ENCODE measurements around the gene LNX1. TPM values are rescaled to one million over a fixed set of nuclear protein-coding genes. Genes with fewer than 3 reads are reported as not detected.

The LNX1 gene
- polyA plus RNA-seq, 1 experiment = 0.29 TPM

DNA sequence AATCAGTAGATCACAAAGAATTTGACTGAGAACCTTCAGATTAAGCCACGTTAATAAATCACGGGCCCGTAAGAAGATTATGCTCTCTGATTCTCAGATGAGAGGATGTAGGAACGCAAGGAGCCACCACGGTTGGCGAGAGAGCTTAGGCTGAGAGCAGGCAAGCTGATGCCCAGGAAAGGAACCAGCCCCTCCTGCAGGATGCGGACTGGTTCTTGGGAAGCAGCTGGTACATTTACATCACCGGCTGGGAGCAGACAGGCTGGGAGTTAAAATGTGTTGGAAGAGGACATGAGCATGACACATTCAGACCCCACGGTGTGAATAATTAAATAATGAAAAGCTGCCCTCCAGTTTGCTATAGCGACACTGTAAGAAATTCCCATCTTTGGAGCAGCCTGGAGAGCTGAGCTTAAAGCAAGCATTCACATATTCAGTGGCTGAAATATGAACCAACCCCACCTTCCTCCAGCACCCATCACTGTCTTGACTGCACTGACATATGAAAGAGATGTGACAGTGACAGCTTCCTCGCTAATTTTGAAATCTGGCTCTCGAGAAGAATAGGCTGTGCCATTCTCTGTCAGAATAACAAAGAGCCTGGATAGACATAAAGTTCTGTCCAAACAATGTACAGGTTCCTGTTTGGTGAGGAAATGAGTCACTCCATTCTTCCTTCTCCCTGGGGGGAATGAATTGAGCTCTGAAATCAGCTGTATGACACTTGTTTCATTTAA lies 33.1 kb downstream of the LNX1 start:
- ChIA-PET CTCF (interaction anchor here (0.7 to 3.1 kb wide), 3 partner anchors 12 to 151 kb away, joined by 3 to 10 read pairs (median 3); no protein-coding TSS in a partner anchor), POLR2A (interaction anchor here (0.5 to 0.6 kb wide), 2 partner anchors 145 to 575 kb away, joined by 3 to 4 read pairs; no protein-coding TSS in a partner anchor)
- H3K36me3 ChIP-seq (ENCODE audit: control insufficient read depth, insufficient read depth, low read length) = no peaks in the 10 kb centered on the region
- TF ChIP-seq, protein P1, sequence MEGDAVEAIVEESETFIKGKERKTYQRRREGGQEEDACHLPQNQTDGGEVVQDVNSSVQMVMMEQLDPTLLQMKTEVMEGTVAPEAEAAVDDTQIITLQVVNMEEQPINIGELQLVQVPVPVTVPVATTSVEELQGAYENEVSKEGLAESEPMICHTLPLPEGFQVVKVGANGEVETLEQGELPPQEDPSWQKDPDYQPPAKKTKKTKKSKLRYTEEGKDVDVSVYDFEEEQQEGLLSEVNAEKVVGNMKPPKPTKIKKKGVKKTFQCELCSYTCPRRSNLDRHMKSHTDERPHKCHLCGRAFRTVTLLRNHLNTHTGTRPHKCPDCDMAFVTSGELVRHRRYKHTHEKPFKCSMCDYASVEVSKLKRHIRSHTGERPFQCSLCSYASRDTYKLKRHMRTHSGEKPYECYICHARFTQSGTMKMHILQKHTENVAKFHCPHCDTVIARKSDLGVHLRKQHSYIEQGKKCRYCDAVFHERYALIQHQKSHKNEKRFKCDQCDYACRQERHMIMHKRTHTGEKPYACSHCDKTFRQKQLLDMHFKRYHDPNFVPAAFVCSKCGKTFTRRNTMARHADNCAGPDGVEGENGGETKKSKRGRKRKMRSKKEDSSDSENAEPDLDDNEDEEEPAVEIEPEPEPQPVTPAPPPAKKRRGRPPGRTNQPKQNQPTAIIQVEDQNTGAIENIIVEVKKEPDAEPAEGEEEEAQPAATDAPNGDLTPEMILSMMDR (IDR thresholded peaks at IDR 0.05; ENCODE audit: insufficient read depth, low read depth, low read length) = no peak
- DNase-seq (ENCODE audit: low read depth) = no peak
- H3K4me3 ChIP-seq (ENCODE audit: low read depth, low read length) = no peak overlapping the region
- no peaks in the 10 kb centered on the region for H3K27me3 ChIP-seq (ENCODE audit: control insufficient read depth, insufficient read depth, low read length)

DNA sequence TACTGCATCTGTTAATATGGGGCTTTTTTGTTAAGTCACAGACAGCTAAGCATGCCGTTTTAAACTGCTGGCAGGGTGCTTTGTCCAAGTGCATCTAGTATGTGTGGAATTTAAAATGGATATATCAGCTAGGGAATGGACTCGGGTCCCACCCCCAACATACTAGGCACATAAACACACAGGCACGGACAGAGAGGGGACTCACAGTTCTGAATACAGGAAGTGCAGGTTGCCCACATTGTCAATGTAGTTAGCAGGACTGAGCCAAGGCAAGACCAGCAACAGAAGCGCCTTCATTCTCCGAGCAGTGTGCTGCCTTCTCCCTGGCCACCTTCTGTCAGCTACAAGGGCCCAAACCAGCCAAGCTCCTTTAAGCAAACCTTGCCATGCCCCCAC lies 33.6 kb downstream of the LNX1 start:
- ChIA-PET CTCF (interaction anchor here (0.7 to 3.1 kb wide), 3 partner anchors 11 to 152 kb away, joined by 3 to 10 read pairs (median 3); no protein-coding TSS in a partner anchor), POLR2A (interaction anchor here (0.5 to 0.6 kb wide), 2 partner anchors 145 to 574 kb away, joined by 3 to 4 read pairs; no protein-coding TSS in a partner anchor)
- no peak for DNase-seq (ENCODE audit: low read depth)
- H3K4me3 ChIP-seq (ENCODE audit: low read depth, low read length) = no peak overlapping the region
- H3K27me3 ChIP-seq (ENCODE audit: control insufficient read depth, insufficient read depth, low read length) = no peaks in the 10 kb centered on the region
- no peaks in the 10 kb centered on the region for H3K36me3 ChIP-seq (ENCODE audit: control insufficient read depth, insufficient read depth, low read length)
- TF ChIP-seq, protein P1 (IDR thresholded peaks at IDR 0.05; ENCODE audit: insufficient read depth, low read depth, low read length) = no peak

DNA sequence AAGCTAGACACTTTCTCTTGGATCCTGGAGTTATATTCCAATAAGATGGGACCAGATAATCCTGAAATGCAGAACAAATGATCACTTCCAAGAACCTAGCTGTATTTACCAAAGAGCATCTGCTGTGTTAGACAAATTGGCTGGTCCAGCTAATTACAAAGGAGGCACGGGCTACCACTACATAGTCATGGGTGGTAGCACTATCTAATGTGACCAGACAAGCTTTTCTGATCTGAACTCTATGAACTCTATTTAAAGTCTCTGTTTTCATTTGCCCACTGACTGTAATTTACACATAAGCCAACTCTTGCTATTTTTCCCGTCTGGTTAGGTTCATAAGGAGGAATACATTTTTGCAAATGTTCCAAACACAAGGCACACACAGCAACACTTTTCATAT lies 34.6 kb downstream of the LNX1 start:
- Histone ChIP-seq H3K36me3 (ENCODE audit: control insufficient read depth, insufficient read depth, low read length) (no peaks in the 10 kb centered on the region), H3K4me3 (ENCODE audit: low read depth, low read length) (no peak overlapping the region), H3K27me3 (ENCODE audit: control insufficient read depth, insufficient read depth, low read length) (no peaks in the 10 kb centered on the region)
- no peak for DNase-seq (ENCODE audit: low read depth)
- CTCF ChIA-PET = interaction anchor here (0.6 to 3.1 kb wide), 3 partner anchors 10 to 318 kb away, joined by 3 to 10 read pairs (median 3); no protein-coding TSS in a partner anchor
- POLR2A ChIA-PET = no interaction called here
- TF ChIP-seq, protein P1 (IDR thresholded peaks at IDR 0.05; ENCODE audit: insufficient read depth, low read depth, low read length) = no peak

DNA sequence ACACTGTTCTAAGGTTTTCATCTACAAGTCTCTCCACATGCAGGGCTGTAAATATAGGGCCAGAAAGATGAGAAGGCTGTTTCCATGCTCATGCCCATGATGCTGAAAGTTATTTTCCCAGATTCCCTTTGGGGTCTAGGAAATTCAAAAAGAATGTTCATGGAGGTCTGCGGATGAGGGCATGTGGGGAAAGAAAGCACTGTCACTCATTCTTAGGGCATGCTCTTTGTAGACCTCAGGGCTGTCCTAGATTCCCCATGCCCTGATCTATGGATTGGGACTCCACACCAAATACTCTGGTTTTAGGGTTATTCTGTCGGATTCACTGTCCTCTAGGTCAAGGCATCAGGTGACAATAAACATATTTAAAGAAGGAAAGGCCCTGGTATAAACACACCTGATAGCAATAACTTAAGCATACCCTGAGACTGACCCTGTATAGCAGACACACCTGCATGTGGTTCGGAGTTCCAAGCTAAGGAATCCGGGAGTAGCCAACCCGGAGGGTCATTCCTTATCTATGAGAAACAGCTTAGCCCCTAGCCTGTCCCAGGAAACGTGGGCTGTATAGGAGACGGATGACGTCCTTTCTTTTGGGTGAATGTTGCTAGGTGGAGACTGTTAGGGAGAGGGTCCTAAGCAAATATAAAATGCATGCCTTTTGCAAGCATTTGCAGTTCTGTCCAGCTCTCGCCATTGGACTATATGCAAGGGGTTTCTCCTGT lies 37.6 kb downstream of the LNX1 start:
- DNase-seq (ENCODE audit: low read depth) = no peak
- TF ChIP-seq, protein P1 (IDR thresholded peaks at IDR 0.05; ENCODE audit: insufficient read depth, low read depth, low read length) = no peak

DNA sequence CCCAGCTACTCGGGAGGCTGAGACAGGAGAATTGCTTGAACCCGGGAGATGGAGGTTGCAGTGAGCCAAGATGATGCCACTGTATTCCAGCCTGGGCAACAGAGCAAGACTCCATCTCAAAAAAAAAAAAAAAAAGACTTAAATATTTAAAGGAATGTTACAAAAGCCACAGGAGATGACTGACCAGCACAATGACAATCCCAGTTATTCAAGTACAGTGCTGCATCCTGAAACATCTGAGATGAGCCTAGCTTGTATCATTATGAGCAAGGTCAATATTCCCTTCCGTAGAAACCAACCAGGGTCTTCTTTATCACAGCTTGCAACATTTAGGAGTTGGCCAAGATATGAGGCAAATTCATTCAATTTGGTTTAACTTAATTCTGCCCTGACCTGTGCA lies 38.6 kb downstream of the LNX1 start:
- Histone ChIP-seq H3K36me3 (ENCODE audit: control insufficient read depth, insufficient read depth, low read length) (no peaks in the 10 kb centered on the region), H3K4me3 (ENCODE audit: low read depth, low read length) (no peak overlapping the region), H3K27me3 (ENCODE audit: control insufficient read depth, insufficient read depth, low read length) (no peaks in the 10 kb centered on the region)
- CTCF ChIA-PET = interaction anchor here (0.6 to 1.3 kb wide), 2 partner anchors 9 to 1121 kb away, joined by 3 read pairs; no protein-coding TSS in a partner anchor
- TF ChIP-seq, protein P1 (IDR thresholded peaks at IDR 0.05; ENCODE audit: insufficient read depth, low read depth, low read length) = no peak
- no peak for DNase-seq (ENCODE audit: low read depth)
- POLR2A ChIA-PET = interaction anchor here (0.7 kb wide), 1 partner anchor 12 kb away, joined by 12 read pairs; no protein-coding TSS in a partner anchor

More for the DNA sequence above, 37.6 kb downstream of the LNX1 start:
- Histone ChIP-seq H3K4me3 (ENCODE audit: low read depth, low read length) (no peak overlapping the region), H3K36me3 (ENCODE audit: control insufficient read depth, insufficient read depth, low read length) (no peaks in the 10 kb centered on the region), H3K27me3 (ENCODE audit: control insufficient read depth, insufficient read depth, low read length) (no peaks in the 10 kb centered on the region)
- ChIA-PET CTCF (no interaction called here), POLR2A (no interaction called here)

All from BJ (cell line).